Muscle of leg (tissue), 11 donors: ENCODE data around the gene FAM229B. TPM values are rescaled to one million over a fixed set of nuclear protein-coding genes. Genes with fewer than 3 reads are reported as not detected.

Experiments
- DNase-seq: peaks from one replicate; pipeline ENCODE4 v3.0.0; 2013
- H3K27ac ChIP-seq: one replicate; pipeline ENCODE4 v1.5.1; 2013; ENCODE audit warnings: mild to moderate bottlenecking, low read length, control low read depth
- H3K27me3 ChIP-seq: one replicate; pipeline ENCODE4 v1.6.1; 2013; ENCODE audit warnings: low read length; ENCODE audit not compliant: control insufficient read depth, insufficient read depth
- H3K36me3 ChIP-seq: one replicate; pipeline ENCODE4 v1.6.1; 2013; ENCODE audit warnings: low read length; ENCODE audit not compliant: control insufficient read depth, insufficient read depth
- H3K4me1 ChIP-seq: one replicate; pipeline ENCODE4 v1.6.1; 2013; ENCODE audit warnings: low read length; ENCODE audit not compliant: control insufficient read depth, insufficient read depth
- H3K4me3 ChIP-seq: one replicate; pipeline ENCODE4 v1.5.1; 2013; ENCODE audit warnings: low read length, control low read depth
- H3K9me3 ChIP-seq: replicated peaks from 2 replicates; pipeline ENCODE4 v1.6.1; 2013; ENCODE audit warnings: low read depth, low read length; ENCODE audit not compliant: control insufficient read depth
- WGBS: methylation state at CpG from one replicate; pipeline ENCODE4 v1.1.5; 2013; ENCODE audit warnings: missing lambda C conversion rate; ENCODE audit not compliant: insufficient coverage; 5-methylcytosine and 5-hydroxymethylcytosine counted together
- polyA plus RNA-seq, 8 donors: library from polyadenylated mRNA; unstranded; fragments of 120-200 nt; gene quantifications; one replicate each; pipeline versions ENCODE4 v1.2.1 to v1.2.3, GENCODE V29; 2013; ENCODE audit warnings: inconsistent platforms in 1 of 8, low replicate concordance in 1 of 8; ENCODE audit not compliant: insufficient read length in 8 of 8, insufficient read depth in 1 of 8
- total RNA-seq: library from RNA; stranded (reverse); fragments of 120-200 nt; gene quantifications from one replicate; pipeline ENCODE4 v1.2.4, GENCODE V29; 2013

The FAM229B gene
- total and polyA plus RNA-seq, 9 donors, result 14.8 to 34.8 (median 19.0) TPM

DNA sequence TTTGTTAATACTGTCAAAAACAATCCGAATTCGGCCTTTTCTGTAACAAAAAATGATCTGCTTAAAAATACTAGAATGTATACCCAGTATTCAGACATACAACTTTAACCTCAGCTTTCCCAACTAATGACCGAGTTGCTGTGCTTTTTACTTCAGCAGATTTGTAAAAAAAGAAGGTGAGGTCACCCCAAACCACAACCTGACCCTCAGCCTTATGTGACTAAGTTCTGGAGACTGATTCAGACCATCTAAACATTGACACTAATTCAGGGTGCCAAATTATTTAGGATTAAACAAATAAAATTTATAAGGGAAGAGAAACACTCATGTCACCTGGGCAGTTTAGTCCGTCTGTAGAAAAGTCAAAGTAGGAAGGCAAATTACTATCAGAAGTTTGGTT, 25.8 kb upstream of the FAM229B start:
- Histone ChIP-seq H3K4me1 (no peaks in the 10 kb centered on the region), H3K36me3 (no peaks in the 10 kb centered on the region), H3K27me3 (no peaks in the 10 kb centered on the region), H3K4me3 (no peak overlapping the region), H3K27ac (no peak overlapping the region), H3K9me3 (no peaks in the 10 kb centered on the region)
- DNase-seq, result no peak
- WGBS, result 88% methylated on average over 1 of the region's 4 CpGs

DNA sequence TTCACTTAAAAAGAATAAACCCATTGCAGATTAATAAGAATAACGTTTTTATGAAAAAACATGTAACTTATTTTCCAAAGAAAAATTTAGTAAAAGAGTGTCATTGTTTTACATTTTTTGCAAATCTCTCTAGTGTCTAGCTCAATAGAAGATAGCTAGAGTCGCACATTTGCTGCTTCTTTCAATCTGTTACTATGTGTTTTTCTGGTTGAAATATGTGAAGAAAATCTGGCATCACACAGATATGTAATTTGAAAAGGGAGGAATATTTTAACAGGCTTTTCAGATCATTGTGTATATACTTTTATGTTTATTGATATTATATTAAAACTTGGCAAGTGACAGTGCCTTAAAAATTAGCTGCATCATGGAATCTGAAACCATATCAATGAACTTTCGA, 24.4 kb upstream of the FAM229B start:
- H3K9me3 ChIP-seq, result no peaks in the 10 kb centered on the region
- WGBS, result no CpG with 5 or more reads among the region's 3 CpGs
- H3K4me1 ChIP-seq, result no peaks in the 10 kb centered on the region
- H3K36me3 ChIP-seq, result no peaks in the 10 kb centered on the region
- no peak overlapping the region for H3K4me3 ChIP-seq
- DNase-seq, result no peak
- no peak overlapping the region for H3K27ac ChIP-seq
- H3K27me3 ChIP-seq, result no peaks in the 10 kb centered on the region

DNA sequence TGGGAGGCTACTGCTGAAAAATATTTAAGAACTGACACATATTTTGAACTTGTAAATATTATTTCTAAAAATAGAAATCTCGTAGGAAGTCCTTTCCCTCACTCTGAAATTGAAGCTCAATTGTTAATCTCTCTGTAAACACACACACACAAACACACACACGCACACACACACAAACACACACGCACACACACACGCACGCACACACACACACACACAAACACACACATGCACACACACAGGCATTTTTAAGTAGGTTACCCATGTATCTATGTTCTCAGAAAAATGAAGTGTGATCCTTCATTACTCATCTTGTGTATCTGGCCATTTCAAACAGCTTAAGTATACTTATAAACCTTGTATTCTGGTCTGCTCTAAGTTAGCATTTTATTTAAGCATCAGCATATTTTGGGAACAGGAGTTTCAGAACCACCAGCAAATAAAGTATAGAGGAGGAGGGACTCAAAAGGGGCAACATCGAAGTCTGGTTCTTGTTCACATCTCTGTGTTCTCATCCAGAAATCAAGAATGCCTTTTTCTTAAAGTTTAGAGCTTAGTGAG, 21.9 kb upstream of the FAM229B start:
- Histone ChIP-seq H3K27ac (no peak overlapping the region), H3K4me1 (no peaks in the 10 kb centered on the region), H3K36me3 (peaks cover 3% of the 10 kb centered on the region), H3K4me3 (no peak overlapping the region), H3K27me3 (no peaks in the 10 kb centered on the region), H3K9me3 (no peaks in the 10 kb centered on the region)
- no CpG with 5 or more reads among the region's 6 CpGs for WGBS
- no peak for DNase-seq

DNA sequence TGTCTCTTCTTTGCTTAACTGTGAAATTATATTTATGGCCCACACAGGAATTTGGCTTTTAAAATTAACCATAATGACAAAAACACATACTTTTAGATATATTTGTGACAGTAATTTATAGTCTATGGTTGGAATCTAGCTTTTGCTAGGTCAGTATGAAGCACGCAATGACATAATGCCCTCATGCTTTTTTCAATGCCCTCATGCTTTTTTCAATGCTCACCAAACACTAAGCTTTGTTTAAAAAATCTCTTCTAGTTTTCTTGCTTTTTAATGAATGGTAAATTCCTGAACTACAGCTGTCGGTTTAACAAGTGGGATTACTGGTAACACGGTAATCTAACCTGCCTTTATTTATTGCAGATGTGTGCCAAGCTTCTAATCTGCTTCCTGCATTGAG, 20.8 kb upstream of the FAM229B start:
- H3K27ac ChIP-seq, result no peak overlapping the region
- no peak for DNase-seq
- H3K27me3 ChIP-seq, result no peaks in the 10 kb centered on the region
- WGBS, result 17% methylated on average over 1 of the region's 3 CpGs
- no peak overlapping the region for H3K4me3 ChIP-seq
- no peaks in the 10 kb centered on the region for H3K4me1 ChIP-seq
- no peaks in the 10 kb centered on the region for H3K9me3 ChIP-seq
- H3K36me3 ChIP-seq, result peaks cover 3% of the 10 kb centered on the region

DNA sequence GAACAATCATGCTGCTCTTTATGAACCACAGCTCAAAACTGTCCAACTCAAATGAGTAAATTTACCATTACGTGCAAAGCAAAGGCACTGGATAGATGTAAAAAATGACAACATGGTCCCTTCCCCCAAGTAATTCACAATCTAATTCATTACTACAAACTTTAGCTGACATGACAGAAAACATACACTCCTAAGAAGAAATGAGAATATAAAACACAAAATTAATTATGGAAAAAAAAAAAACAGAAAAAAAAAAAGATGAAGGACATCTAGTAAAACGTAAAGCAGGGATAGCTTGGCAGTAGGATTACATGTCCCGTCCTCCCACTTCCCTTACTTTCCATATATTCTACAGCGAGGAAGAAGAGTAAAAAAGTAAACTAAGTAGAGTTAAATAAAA, 5.8 kb upstream of the FAM229B start:
- peaks cover 8% of the 10 kb centered on the region for H3K36me3 ChIP-seq

DNA sequence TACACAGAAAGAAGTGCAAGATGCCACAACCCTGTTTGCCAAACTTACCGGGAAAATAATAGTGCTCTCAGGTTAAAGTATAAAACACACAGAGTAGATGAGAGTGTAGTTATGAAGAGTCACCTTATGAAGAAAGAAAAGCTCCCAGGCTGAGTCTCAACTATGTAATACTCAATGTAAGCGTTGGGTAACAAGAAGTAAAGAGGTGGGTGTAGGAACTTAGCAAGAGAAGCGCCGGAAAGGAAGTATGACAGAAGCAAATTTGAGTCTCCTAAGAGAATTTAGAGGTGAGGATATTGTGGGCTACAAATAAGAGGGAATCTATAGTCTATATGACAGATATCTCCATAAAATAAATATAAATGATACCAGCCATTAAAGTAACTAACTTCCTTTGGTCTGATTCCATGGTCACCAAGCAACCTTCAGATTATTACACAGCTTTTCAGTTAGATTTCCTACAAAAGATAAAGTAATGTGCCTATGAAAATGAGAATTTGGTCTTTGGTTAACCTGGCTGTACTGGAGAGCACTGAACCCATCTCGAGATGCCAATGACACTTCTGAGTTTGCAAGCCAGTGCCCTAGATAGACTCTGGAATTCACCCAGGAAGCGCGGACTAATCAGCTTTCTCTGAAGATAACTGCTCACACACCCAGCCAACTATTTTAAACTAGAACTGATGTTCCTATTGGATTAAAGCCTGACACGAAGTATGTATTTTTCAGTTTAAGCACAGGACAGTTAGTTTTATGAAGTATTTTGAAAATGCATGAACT, 1.9 kb upstream of the FAM229B start:
- no peaks in the 10 kb centered on the region for H3K27me3 ChIP-seq
- no peak overlapping the region for H3K4me3 ChIP-seq
- H3K27ac ChIP-seq, result no peak overlapping the region
- DNase-seq, result peak; percentile 17
- H3K9me3 ChIP-seq, result no peaks in the 10 kb centered on the region
- peaks cover 5% of the 10 kb centered on the region for H3K36me3 ChIP-seq
- 85% methylated on average over 3 of the region's 8 CpGs for WGBS
- H3K4me1 ChIP-seq, result no peaks in the 10 kb centered on the region

More for the DNA sequence above, 5.8 kb upstream of the FAM229B start:
- Histone ChIP-seq H3K27ac (no peak overlapping the region), H3K4me1 (no peaks in the 10 kb centered on the region), H3K9me3 (no peaks in the 10 kb centered on the region), H3K27me3 (no peaks in the 10 kb centered on the region), H3K4me3 (no peak overlapping the region)
- no peak for DNase-seq
- no CpG with 5 or more reads among the region's 4 CpGs for WGBS

DNA sequence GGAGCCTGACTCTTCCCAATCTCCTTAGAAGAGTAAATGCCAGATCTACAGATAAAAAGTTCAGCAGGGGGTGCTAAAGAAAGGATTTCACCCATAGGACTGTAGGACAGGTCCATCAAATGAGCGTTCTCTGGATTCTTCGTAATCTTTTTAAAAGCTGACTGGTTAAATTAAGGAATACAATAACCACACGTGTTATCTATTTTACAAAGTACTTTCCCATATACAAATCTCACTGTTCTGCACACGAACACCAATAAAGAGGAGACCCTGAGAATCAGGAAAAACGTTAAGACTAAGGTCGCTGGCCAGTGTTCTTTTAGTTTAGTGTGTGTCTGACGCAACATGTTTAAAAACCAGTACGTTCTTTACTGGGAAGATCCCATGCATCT, 651 bp upstream of the FAM229B start:
- Histone ChIP-seq H3K27me3 (no peaks in the 10 kb centered on the region), H3K36me3 (peaks cover 5% of the 10 kb centered on the region), H3K4me3 (peak overlapping the region; percentile 89), H3K4me1 (no peaks in the 10 kb centered on the region), H3K9me3 (no peaks in the 10 kb centered on the region), H3K27ac (peak overlapping the region; percentile 96)
- 0% methylated on average over 4 of the region's 8 CpGs for WGBS
- peak; percentile 85 for DNase-seq

DNA sequence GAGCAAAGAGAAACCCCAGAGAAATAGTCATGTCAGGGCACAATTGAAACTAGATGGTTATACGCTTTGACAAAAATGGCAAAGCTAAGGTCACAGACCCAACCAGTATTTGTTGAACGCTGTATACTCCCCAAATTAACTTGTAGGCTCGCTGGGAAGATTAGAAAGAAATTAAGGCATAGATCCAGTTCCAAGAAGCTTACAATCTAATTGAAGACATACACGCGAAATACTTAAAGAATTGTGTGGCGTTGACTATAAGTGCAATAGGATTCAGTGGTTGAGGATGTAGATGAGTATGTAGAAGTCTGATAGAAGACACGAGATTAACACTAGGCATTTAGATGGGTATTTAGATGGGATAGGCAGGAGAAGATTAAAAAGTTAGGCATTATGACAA, 525 bp downstream of the FAM229B start:
- WGBS, result no CpG with 5 or more reads among the region's 7 CpGs
- Histone ChIP-seq H3K27me3 (no peaks in the 10 kb centered on the region), H3K4me3 (peak overlapping the region; percentile 89), H3K4me1 (no peaks in the 10 kb centered on the region), H3K27ac (peak overlapping the region; percentile 96), H3K9me3 (no peaks in the 10 kb centered on the region), H3K36me3 (peaks cover 5% of the 10 kb centered on the region)
- DNase-seq, result no peak

DNA sequence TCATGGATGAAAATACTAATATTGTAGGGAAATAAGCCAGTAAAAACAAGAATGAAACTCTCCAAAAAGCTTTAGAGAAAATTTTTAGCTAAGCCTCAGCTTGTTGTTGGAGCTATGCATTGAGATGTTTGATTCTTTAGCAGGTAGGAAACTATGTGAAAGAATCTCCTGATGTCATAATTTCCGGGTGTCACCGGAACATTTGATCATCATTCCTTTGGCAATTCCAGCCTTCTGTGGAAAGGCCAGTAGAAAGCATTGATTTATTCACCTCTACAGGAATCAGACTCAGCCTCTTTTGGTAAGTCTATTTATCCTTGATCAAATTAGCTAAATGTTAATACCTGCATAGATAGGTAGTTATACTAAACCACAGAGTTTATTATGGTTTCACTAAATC, 9.5 kb downstream of the FAM229B start:
- no peak for DNase-seq
- Histone ChIP-seq H3K4me3 (no peak overlapping the region), H3K4me1 (no peaks in the 10 kb centered on the region), H3K36me3 (peaks cover 6% of the 10 kb centered on the region), H3K27ac (no peak overlapping the region), H3K27me3 (no peaks in the 10 kb centered on the region), H3K9me3 (no peaks in the 10 kb centered on the region)
- no CpG with 5 or more reads among the region's 2 CpGs for WGBS

DNA sequence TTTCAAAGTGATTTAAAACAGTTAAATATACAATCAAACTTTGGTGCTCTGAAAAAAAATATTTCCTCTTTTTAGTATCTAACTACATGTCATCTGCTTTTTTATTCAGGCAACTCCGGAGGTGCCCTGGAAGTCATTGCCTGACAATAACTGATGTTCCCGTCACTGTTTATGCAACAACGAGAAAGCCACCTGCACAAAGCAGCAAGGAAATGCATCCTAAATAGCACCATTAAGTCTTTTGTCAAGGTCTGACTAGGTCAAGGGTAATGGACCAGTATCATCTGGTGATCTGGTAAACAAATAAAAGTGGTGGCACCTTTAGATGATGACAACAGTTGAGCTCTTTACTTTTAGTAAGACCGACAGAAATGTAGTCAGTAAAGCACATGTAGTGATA, 13.2 kb downstream of the FAM229B start:
- Histone ChIP-seq H3K4me3 (no peak overlapping the region), H3K4me1 (no peaks in the 10 kb centered on the region), H3K9me3 (no peaks in the 10 kb centered on the region), H3K27ac (peak overlapping the region; percentile 11), H3K27me3 (no peaks in the 10 kb centered on the region), H3K36me3 (peaks cover 8% of the 10 kb centered on the region)
- peak; percentile 25 for DNase-seq
- WGBS, result 67% methylated on average over 1 of the region's 4 CpGs
